HepG2 (cell line): ENCODE data around the gene DNAJC7. TPM values are rescaled to one million over a fixed set of nuclear protein-coding genes. Genes with fewer than 3 reads are reported as not detected.

Experiments
- ATAC-seq: fragments of 200-7000 bp; cut with Tn5 transposase; 3 replicates; pipeline ENCODE4 v1.9.1; 2020; ENCODE audit warnings: mild to moderate bottlenecking, moderate library complexity
- BruUV-seq: library from RNA; stranded (reverse); fragments of 400-500 nt; replicated peaks from 2 replicates; lab custom pipeline; 2021; lab: Mats Ljungman, UMichigan
- CTCF ChIA-PET: fragments of 300-600 bp; formaldehyde crosslinking; extraction: SDS; loops from one replicate; lab custom pipeline; 2021; ENCODE audit warnings: low total read pairs, inconsistent platforms, low intra/inter-chr PET ratio; lab: Yijun Ruan, JAX
- POLR2A ChIA-PET: fragments of 350-600 bp; sonication (Branson Sonifier 250); formaldehyde crosslinking; loops from one replicate; lab custom pipeline; 2020; ENCODE audit warnings: antibody characterized with exemption, inconsistent platforms; lab: Yijun Ruan, JAX
- DNase-seq: peaks from one replicate; pipeline ENCODE4 v3.0.0-alpha.2; 2015; ENCODE audit warnings: low spot score
- FAIRE-seq: peaks from 3 replicates; lab custom pipeline; 2011; peaks lifted over from hg19 to GRCh38; lab: Jason Lieb, UNC
- H2AFZ ChIP-seq: one replicate; pipeline ENCODE4 v1.6.1; 2011; ENCODE audit warnings: low read length, inconsistent platforms
- H3K27ac ChIP-seq: fragments of 300-600 bp; 3 replicates; pipeline ENCODE4 v1.8.0; 2011; ENCODE audit warnings: mixed run types, mild to moderate bottlenecking, mixed read lengths, low read length, inconsistent platforms; ENCODE audit not compliant: insufficient read depth; ENCODE audit errors: extremely low read length
- H3K27me3 ChIP-seq, 2 experiments: fragments of 200-600 bp in 1 of 2; 2 replicates in 1 of 2; 3 replicates in 1 of 2; pipeline versions ENCODE4 v1.6.0 to v1.8.0; 2011; ENCODE audit warnings: low read length in 2 of 2, mild to moderate bottlenecking in 2 of 2, moderate library complexity in 2 of 2, inconsistent platforms in 1 of 2; ENCODE audit not compliant: insufficient read depth in 2 of 2, control insufficient read depth in 1 of 2
- H3K36me3 ChIP-seq, 2 experiments: fragments of 200-600 bp in 1 of 2; replicated peaks in 1 of 2; 2 replicates in 1 of 2; 3 replicates in 1 of 2; pipeline versions ENCODE4 v1.5.1 to v1.8.0; 2011; ENCODE audit warnings: low read length in 2 of 2, inconsistent platforms in 1 of 2; ENCODE audit not compliant: insufficient read depth in 2 of 2, control insufficient read depth in 1 of 2
- H3K4me1 ChIP-seq: 2 replicates; pipeline ENCODE4 v1.5.1; 2012; ENCODE audit warnings: low read length, inconsistent platforms; ENCODE audit not compliant: insufficient read depth
- H3K4me2 ChIP-seq: 2 replicates; pipeline ENCODE4 v1.6.0; 2011; ENCODE audit warnings: low read depth, low read length, inconsistent platforms
- H3K4me3 ChIP-seq, 3 experiments: fragments of 200-600 bp in 1 of 3; sonication (generic), shearing (Covaris generic) in 1 of 3; replicated peaks in 1 of 3; 2 replicates each; pipeline ENCODE4 v1.5.1; 2011 to 2016; ENCODE audit warnings: low read length in 3 of 3, inconsistent platforms in 2 of 3, low read depth in 2 of 3, mild to moderate bottlenecking in 2 of 3, control low read depth in 1 of 3, mixed read lengths in 1 of 3; ENCODE audit not compliant: insufficient read depth in 1 of 3
- H3K79me2 ChIP-seq: one replicate; pipeline ENCODE4 v1.6.1; 2011; ENCODE audit warnings: low read length, inconsistent platforms; ENCODE audit not compliant: insufficient read depth
- H3K9ac ChIP-seq: 2 replicates; pipeline ENCODE4 v1.6.0; 2011; ENCODE audit warnings: mild to moderate bottlenecking, low read depth, low read length, inconsistent platforms; ENCODE audit not compliant: insufficient read depth
- H3K9me3 ChIP-seq: 2 replicates; pipeline ENCODE4 v1.5.1; 2012; ENCODE audit warnings: mild to moderate bottlenecking, low read length
- H4K20me1 ChIP-seq: 2 replicates; pipeline ENCODE4 v1.6.0; 2011; ENCODE audit warnings: inconsistent platforms, mild to moderate bottlenecking, low read length, moderate library complexity; ENCODE audit not compliant: insufficient read depth
- ARID2 ChIP-seq: sonication (generic); formaldehyde crosslinking; IDR thresholded peaks from 2 replicates; pipeline ENCODE4 v1.8.1; 2022; ENCODE audit warnings: mild to moderate bottlenecking, missing genetic modification reagents, borderline replicate concordance
- EED ChIP-seq: sonication (generic); formaldehyde crosslinking; IDR thresholded peaks from 2 replicates; pipeline ENCODE4 v1.5.0; 2020; ENCODE audit warnings: mild to moderate bottlenecking, missing genetic modification reagents
- GZF1 ChIP-seq: sonication (generic); formaldehyde crosslinking; IDR thresholded peaks from 2 replicates; pipeline ENCODE4 v1.5.1; 2020; ENCODE audit warnings: mild to moderate bottlenecking, missing genetic modification reagents
- JDP2 ChIP-seq: sonication (generic); formaldehyde crosslinking; IDR thresholded peaks from 2 replicates; pipeline ENCODE4 v1.8.1; 2022; ENCODE audit warnings: missing genetic modification reagents, borderline replicate concordance
- KLF13 ChIP-seq: sonication (generic); formaldehyde crosslinking; IDR thresholded peaks from 2 replicates; pipeline ENCODE4 v1.4.0; 2020; ENCODE audit warnings: mild to moderate bottlenecking, missing genetic modification reagents
- PHF20 ChIP-seq: sonication (generic); formaldehyde crosslinking; IDR thresholded peaks from 2 replicates; pipeline ENCODE4 v1.5.0; 2020; ENCODE audit warnings: mild to moderate bottlenecking, missing genetic modification reagents
- SATB2 ChIP-seq: sonication (generic); formaldehyde crosslinking; IDR thresholded peaks from 2 replicates; pipeline ENCODE4 v1.5.0; 2020; ENCODE audit warnings: missing genetic modification reagents
- SKI ChIP-seq: fragments of 450-650 bp; IDR thresholded peaks from one replicate; pipeline ENCODE4 v1.6.1; 2018; ENCODE audit warnings: mild to moderate bottlenecking; ENCODE audit not compliant: partially characterized antibody
- SRSF9 ChIP-seq: fragments of 200-400 bp; formaldehyde crosslinking; IDR thresholded peaks from 2 replicates; pipeline ENCODE4 v1.6.1; 2018; ENCODE audit warnings: borderline replicate concordance, mild to moderate bottlenecking, low read depth, low read length; ENCODE audit not compliant: insufficient read depth, poor library complexity, severe bottlenecking
- U2AF2 ChIP-seq: fragments of 200-400 bp; formaldehyde crosslinking; IDR thresholded peaks from 2 replicates; pipeline ENCODE4 v1.6.1; 2017; ENCODE audit warnings: low read depth, mild to moderate bottlenecking, low read length
- ZMYM3 ChIP-seq: sonication (generic); formaldehyde crosslinking; IDR thresholded peaks from 2 replicates; pipeline ENCODE4 v1.5.1; 2020; ENCODE audit warnings: mild to moderate bottlenecking, missing genetic modification reagents
- ZNF75D ChIP-seq: sonication (generic); formaldehyde crosslinking; IDR thresholded peaks from 2 replicates; pipeline ENCODE4 v1.8.1; 2023; ENCODE audit warnings: missing genetic modification reagents, mild to moderate bottlenecking, borderline replicate concordance
- WGBS: methylation state at CpG from one replicate; pipeline ENCODE4 v1.1.6; 2017; ENCODE audit warnings: low lambda C conversion rate; 5-methylcytosine and 5-hydroxymethylcytosine counted together
- in situ Hi-C: cut with HindIII; loops from 2 replicates; pipeline ENCODE4 v1.10.0; 2017; ENCODE audit warnings: low pct_unique_long_range_greater_than_20kb; ENCODE audit not compliant: extremely low pct_ligation_motif_present
- intact Hi-C: fragments of 100-400 bp; cut with micrococcal nuclease; formaldehyde crosslinking; loops from one replicate; pipeline ENCODE4 v1.10.0; 2022; ENCODE audit not compliant: unreplicated experiment
- polyA plus RNA-seq, 8 experiments: library from polyadenylated mRNA; depleted of rRNA in 3 of 8; stranded (reverse) in 7 of 8; unstranded in 1 of 8; fragments of >200 nt; fragmentation: Illumina TruSeq in 4 of 8; extraction: Trizol in 4 of 8; gene quantifications; 2 replicates each; pipeline versions ENCODE4 v1.2.1 to v1.2.3, GENCODE V29; 2011 to 2016; ENCODE audit warnings: low read depth in 4 of 8, missing spikeins in 1 of 8, mixed read lengths in 1 of 8; ENCODE audit not compliant: insufficient read depth in 1 of 8
- total RNA-seq, 5 experiments: library from RNA; depleted of rRNA; stranded (reverse); fragments of >200 nt; fragmentation: Illumina TruSeq; extraction: Trizol; gene quantifications; 2 replicates each; pipeline ENCODE4 v1.2.3, GENCODE V29; 2016; ENCODE audit warnings: low read depth in 1 of 5
- TF ChIP-seq, protein P1 (sequence below): sonication (generic); formaldehyde crosslinking; IDR thresholded peaks from 2 replicates; pipeline ENCODE4 v1.4.0; 2020; ENCODE audit warnings: missing genetic modification reagents
- TF ChIP-seq, protein P2 (sequence below): sonication (generic); formaldehyde crosslinking; IDR thresholded peaks from 2 replicates; pipeline ENCODE4 v1.4.0; 2020; ENCODE audit warnings: missing genetic modification reagents; ENCODE audit errors: not compliant biosample characterization
- TF ChIP-seq, protein P3 (sequence below): sonication (generic); formaldehyde crosslinking; IDR thresholded peaks from 2 replicates; pipeline ENCODE4 v1.4.0; 2020; ENCODE audit warnings: missing genetic modification reagents
- TF ChIP-seq, protein P4 (sequence below): sonication (generic); formaldehyde crosslinking; IDR thresholded peaks from 2 replicates; pipeline ENCODE4 v1.8.1; 2023; ENCODE audit warnings: missing genetic modification reagents, inconsistent platforms, borderline replicate concordance

DNAJC7 gene
- total and polyA plus RNA-seq, 2 of the 13 experiments (the other 11 are each of a cell fraction or from before 2014, with no cell fraction given) = 47.7 to 132 TPM

DNA sequence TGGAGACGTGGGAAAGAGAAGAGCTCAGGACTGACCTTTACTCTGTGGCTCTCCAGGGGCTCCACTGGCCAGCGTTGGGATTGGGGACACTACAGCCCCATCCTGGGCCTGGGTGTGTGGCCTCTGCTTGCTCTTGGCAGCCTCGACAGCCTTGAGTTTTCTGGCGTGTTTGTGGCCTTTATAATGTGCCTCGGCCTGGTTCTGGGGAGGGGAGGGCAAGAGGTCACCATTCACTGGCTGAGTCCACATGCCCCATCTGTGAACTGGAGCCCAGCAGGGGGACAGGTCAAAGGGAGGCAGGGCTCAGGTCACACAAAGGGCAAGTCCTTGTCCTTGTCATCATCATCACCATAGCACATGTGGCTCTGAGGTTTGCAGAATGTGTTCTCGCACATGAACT is 14.3 kb upstream of the DNAJC7 start (continued):
- peak; percentile 62; the same call in 1 of the 2 replicates for TF ChIP-seq ZMYM3 (CRISPR knock-in tag)
- TF ChIP-seq KLF13 (CRISPR knock-in tag) = no peak
- TF ChIP-seq JDP2 (CRISPR knock-in tag) = no peak

DNA sequence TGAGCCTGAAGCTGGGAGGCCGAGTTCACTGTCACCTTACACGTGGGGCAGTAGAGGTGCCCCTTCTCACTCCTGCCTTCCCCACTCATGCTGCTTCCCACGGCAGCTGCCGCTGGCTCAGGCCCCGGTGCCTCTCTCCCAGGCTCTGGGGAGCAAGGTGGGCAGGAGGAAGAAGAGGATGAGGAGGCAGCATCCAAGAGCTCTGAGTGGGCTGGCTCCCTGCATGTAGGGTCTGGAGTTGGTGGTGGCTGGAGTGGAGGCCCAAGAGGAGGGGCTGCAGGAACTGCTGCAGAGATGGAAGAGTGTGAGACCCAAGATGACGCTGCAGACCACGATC is 11.5 kb upstream of the DNAJC7 start:
- CTCF ChIA-PET = interaction anchor here (1.1 to 2.5 kb wide), 4 partner anchors 13 to 88 kb away, joined by 3 to 26 read pairs (median 6); no protein-coding TSS in a partner anchor
- no TSS peak for BruUV-seq
- H3K4me2 ChIP-seq = peak overlapping the region; percentile 91
- ATAC-seq (peak; percentile 14), DNase-seq (no peak), FAIRE-seq (no peak)
- peaks cover 2 to 6% of the 10 kb centered on the region in 2 experiments; a peak in 4 of 5 replicates for H3K36me3 ChIP-seq
- no peak overlapping the region for H3K9ac ChIP-seq
- peak overlapping the region in 1 of 3 experiments; percentile 63; a peak in 2 of 6 replicates for H3K4me3 ChIP-seq
- H3K27me3 ChIP-seq = no peaks in the 10 kb centered on the region
- H3K9me3 ChIP-seq = no peaks in the 10 kb centered on the region
- no peaks in the 10 kb centered on the region for H3K79me2 ChIP-seq
- in situ Hi-C loops = loop anchor here (5.0 kb wide), 1 partner anchor 84 kb away; the partner anchor contains the start of gene DHX58
- H2AFZ ChIP-seq = peak overlapping the region; percentile 92
- peaks cover 55% of the 10 kb centered on the region for H3K4me1 ChIP-seq
- WGBS = 43% methylated on average over 7 of the region's 7 CpGs
- intact Hi-C loops = loop anchor here (1.0 kb wide), 1 partner anchor 65 kb away; no protein-coding TSS in a partner anchor
- no peaks in the 10 kb centered on the region for H4K20me1 ChIP-seq
- POLR2A ChIA-PET = interaction anchor here (0.9 to 2.9 kb wide), 14 partner anchors 8 to 92 kb away, joined by 3 to 37 read pairs (median 4); partner anchors contain the start of genes CNP, DHX58, DNAJC7 and KAT2A
- no peak overlapping the region for H3K27ac ChIP-seq
- TF ChIP-seq GZF1 (no peak), SKI (no peak), ZNF75D (no peak), PHF20 (CRISPR knock-in tag) (no peak), U2AF2 (no peak), SRSF9 (no peak), ARID2 (CRISPR knock-in tag) (no peak), EED (no peak), SATB2 (CRISPR knock-in tag) (no peak)
- TF ChIP-seq, protein P1, sequence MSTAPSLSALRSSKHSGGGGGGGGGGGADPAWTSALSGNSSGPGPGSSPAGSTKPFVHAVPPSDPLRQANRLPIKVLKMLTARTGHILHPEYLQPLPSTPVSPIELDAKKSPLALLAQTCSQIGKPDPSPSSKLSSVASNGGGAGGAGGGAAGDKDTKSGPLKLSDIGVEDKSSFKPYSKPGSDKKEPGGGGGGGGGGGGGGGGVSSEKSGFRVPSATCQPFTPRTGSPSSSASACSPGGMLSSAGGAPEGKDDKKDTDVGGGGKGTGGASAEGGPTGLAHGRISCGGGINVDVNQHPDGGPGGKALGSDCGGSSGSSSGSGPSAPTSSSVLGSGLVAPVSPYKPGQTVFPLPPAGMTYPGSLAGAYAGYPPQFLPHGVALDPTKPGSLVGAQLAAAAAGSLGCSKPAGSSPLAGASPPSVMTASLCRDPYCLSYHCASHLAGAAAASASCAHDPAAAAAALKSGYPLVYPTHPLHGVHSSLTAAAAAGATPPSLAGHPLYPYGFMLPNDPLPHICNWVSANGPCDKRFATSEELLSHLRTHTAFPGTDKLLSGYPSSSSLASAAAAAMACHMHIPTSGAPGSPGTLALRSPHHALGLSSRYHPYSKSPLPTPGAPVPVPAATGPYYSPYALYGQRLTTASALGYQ (CRISPR knock-in tag) = no peak
- TF ChIP-seq, protein P2, sequence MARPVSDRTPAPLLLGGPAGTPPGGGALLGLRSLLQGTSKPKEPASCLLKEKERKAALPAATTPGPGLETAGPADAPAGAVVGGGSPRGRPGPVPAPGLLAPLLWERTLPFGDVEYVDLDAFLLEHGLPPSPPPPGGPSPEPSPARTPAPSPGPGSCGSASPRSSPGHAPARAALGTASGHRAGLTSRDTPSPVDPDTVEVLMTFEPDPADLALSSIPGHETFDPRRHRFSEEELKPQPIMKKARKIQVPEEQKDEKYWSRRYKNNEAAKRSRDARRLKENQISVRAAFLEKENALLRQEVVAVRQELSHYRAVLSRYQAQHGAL (CRISPR knock-in tag) = no peak
- TF ChIP-seq, protein P3, sequence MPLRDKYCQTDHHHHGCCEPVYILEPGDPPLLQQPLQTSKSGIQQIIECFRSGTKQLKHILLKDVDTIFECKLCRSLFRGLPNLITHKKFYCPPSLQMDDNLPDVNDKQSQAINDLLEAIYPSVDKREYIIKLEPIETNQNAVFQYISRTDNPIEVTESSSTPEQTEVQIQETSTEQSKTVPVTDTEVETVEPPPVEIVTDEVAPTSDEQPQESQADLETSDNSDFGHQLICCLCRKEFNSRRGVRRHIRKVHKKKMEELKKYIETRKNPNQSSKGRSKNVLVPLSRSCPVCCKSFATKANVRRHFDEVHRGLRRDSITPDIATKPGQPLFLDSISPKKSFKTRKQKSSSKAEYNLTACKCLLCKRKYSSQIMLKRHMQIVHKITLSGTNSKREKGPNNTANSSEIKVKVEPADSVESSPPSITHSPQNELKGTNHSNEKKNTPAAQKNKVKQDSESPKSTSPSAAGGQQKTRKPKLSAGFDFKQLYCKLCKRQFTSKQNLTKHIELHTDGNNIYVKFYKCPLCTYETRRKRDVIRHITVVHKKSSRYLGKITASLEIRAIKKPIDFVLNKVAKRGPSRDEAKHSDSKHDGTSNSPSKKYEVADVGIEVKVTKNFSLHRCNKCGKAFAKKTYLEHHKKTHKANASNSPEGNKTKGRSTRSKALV (CRISPR knock-in tag) = no peak
- TF ChIP-seq, protein P4, sequence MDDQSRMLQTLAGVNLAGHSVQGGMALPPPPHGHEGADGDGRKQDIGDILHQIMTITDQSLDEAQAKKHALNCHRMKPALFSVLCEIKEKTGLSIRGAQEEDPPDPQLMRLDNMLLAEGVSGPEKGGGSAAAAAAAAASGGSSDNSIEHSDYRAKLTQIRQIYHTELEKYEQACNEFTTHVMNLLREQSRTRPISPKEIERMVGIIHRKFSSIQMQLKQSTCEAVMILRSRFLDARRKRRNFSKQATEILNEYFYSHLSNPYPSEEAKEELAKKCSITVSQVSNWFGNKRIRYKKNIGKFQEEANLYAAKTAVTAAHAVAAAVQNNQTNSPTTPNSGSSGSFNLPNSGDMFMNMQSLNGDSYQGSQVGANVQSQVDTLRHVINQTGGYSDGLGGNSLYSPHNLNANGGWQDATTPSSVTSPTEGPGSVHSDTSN (CRISPR knock-in tag) = no peak
